Measurements from ENCODE around the gene SEMG2. TPM values are rescaled to one million over a fixed set of nuclear protein-coding genes. Genes with fewer than 3 reads are reported as not detected.

The SEMG2 gene
- total and polyA plus RNA-seq, 2 of the 13 experiments (the other 11 are each of a cell fraction or from before 2014, with no cell fraction given) = not detected

- 0 out of 2 replicates have a peak, but pooled peaks have one; percentile 15 for TF ChIP-seq SP5 (CRISPR knock-in tag; IDR thresholded peaks at IDR 0.05; ENCODE audit: borderline replicate concordance, low read depth)
- 0 out of 2 replicates have a peak, but pooled peaks have one; percentile 12 for TF ChIP-seq RXRA (CRISPR knock-in tag; IDR thresholded peaks at IDR 0.05)
- TF ChIP-seq PREB (CRISPR knock-in tag; IDR thresholded peaks at IDR 0.05) = no peak
- no peak for TF ChIP-seq ZNF30 (CRISPR knock-in tag; IDR thresholded peaks at IDR 0.05)
- no peak for TF ChIP-seq NFRKB (IDR thresholded peaks at IDR 0.05)
- no peak for TF ChIP-seq LBX2 (CRISPR knock-in tag; IDR thresholded peaks at IDR 0.05; ENCODE audit: borderline replicate concordance)
- peak; percentile 57; the same call in 1 of the 2 replicates for TF ChIP-seq ZBTB37 (CRISPR knock-in tag; IDR thresholded peaks at IDR 0.05)
Measured at GRCh38 chr20:45254383-45255262, 33.5 kb downstream of the SEMG2 start, which contains the start of gene SLPI (continued).

- ChIA-PET CTCF (ENCODE audit: low intra/inter-chr PET ratio, low total read pairs) (no interaction called here), POLR2A (no interaction called here)
- intact Hi-C loops (cut with micrococcal nuclease; ENCODE audit: unreplicated experiment) (no loop called here), in situ Hi-C loops (cut with HindIII; ENCODE audit: extremely low pct_ligation_motif_present, low pct_unique_long_range_greater_than_20kb) (no loop called here)
- WGBS (ENCODE audit: low lambda C conversion rate) = 54% methylated on average over 3 of the region's 3 CpGs
- Histone ChIP-seq H3K9me3 (ENCODE audit: low read length) (no peaks in the 10 kb centered on the region), H3K4me2 (ENCODE audit: low read depth, low read length) (no peak overlapping the region), H3K79me2 (ENCODE audit: insufficient read depth, low read length) (no peaks in the 10 kb centered on the region), H3K36me3 (replicated peaks in 1 of 2; ENCODE audit: control insufficient read depth in 1 of 2, insufficient read depth in 2 of 2, low read length in 2 of 2) (no peaks in the 10 kb centered on the region), H3K27me3 (ENCODE audit: control insufficient read depth in 1 of 2, insufficient read depth in 2 of 2, low read length in 2 of 2) (peaks cover 0 to 33% of the 10 kb centered on the region in 2 experiments; a peak in 2 of 5 replicates), H2AFZ (ENCODE audit: low read length) (no peak overlapping the region), H3K4me1 (ENCODE audit: insufficient read depth, low read length) (peaks cover 13% of the 10 kb centered on the region), H3K4me3 (replicated peaks in 1 of 3; ENCODE audit: insufficient read depth in 1 of 3, low read depth in 2 of 3, low read length in 3 of 3) (no peak overlapping the region), H4K20me1 (ENCODE audit: insufficient read depth, low read length) (no peaks in the 10 kb centered on the region), H3K9ac (ENCODE audit: insufficient read depth, low read depth, low read length) (no peak overlapping the region), H3K27ac (ENCODE audit: extremely low read length, insufficient read depth, low read length) (no peak overlapping the region)
- no peak for DNase-seq (ENCODE audit: low spot score)
- FAIRE-seq = no peak
- no TSS peak for BruUV-seq (replicated peaks)
- ATAC-seq = no peak
- TF ChIP-seq PAXIP1 (CRISPR knock-in tag; conservative IDR thresholded peaks at IDR 0.05) = no peak
- TF ChIP-seq MXD1 (CRISPR knock-in tag; IDR thresholded peaks at IDR 0.05) = no peak
- TF ChIP-seq ETS1 (CRISPR knock-in tag; IDR thresholded peaks at IDR 0.05) = no peak
- no peak for TF ChIP-seq ZNF800 (CRISPR knock-in tag; IDR thresholded peaks at IDR 0.05)
Measured at GRCh38 chr20:45257161-45257560, 36.0 kb downstream of the SEMG2 start.
